Endodermal cell (in vitro differentiated cells): ENCODE measurements around the gene LMO1. TPM values are rescaled to one million over a fixed set of nuclear protein-coding genes. Genes with fewer than 3 reads are reported as not detected.

Source experiments
- DNase-seq: peaks from one replicate; pipeline ENCODE4 v3.0.0-alpha.2; 2017
- H3K27ac ChIP-seq: 2 replicates; pipeline ENCODE4 v1.5.1; 2013; ENCODE audit warnings: mild to moderate bottlenecking, low read depth, low read length, moderate library complexity
- H3K27me3 ChIP-seq: 2 replicates; pipeline ENCODE4 v1.6.1; 2013; ENCODE audit warnings: mild to moderate bottlenecking, low read length, moderate library complexity; ENCODE audit not compliant: insufficient read depth, control insufficient read depth, poor library complexity, severe bottlenecking
- H3K36me3 ChIP-seq: 2 replicates; pipeline ENCODE4 v1.7.0; 2013; ENCODE audit warnings: mild to moderate bottlenecking, low read length, moderate library complexity; ENCODE audit not compliant: control insufficient read depth, insufficient read depth
- H3K4me1 ChIP-seq: one replicate; pipeline ENCODE4 v1.7.0; 2013; ENCODE audit warnings: low read length; ENCODE audit not compliant: control insufficient read depth, insufficient read depth
- H3K4me3 ChIP-seq: 2 replicates; pipeline ENCODE4 v1.5.1; 2013; ENCODE audit warnings: mild to moderate bottlenecking, low read length, moderate library complexity
- H3K9ac ChIP-seq: 2 replicates; pipeline ENCODE4 v1.6.1; 2013; ENCODE audit warnings: mild to moderate bottlenecking, low read length, moderate library complexity; ENCODE audit not compliant: poor library complexity, severe bottlenecking; ENCODE audit errors: extremely low read depth
- H3K9me3 ChIP-seq: 2 replicates; pipeline ENCODE4 v1.6.1; 2013; ENCODE audit warnings: mild to moderate bottlenecking, low read length, moderate library complexity; ENCODE audit not compliant: control insufficient read depth
- H3K27ac Mint-ChIP-seq: 2 replicates; pipeline ENCODE4 v1.8.0; 2020; ENCODE audit warnings: mixed read lengths
- H3K27me3 Mint-ChIP-seq: 2 replicates; pipeline ENCODE4 v1.8.0; 2021; ENCODE audit warnings: mild to moderate bottlenecking, mixed read lengths; ENCODE audit not compliant: insufficient read depth
- H3K36me3 Mint-ChIP-seq: 2 replicates; pipeline ENCODE4 v1.8.0; 2020; ENCODE audit warnings: low read depth, mixed read lengths
- H3K4me1 Mint-ChIP-seq: 2 replicates; pipeline ENCODE4 v1.8.0; 2020; ENCODE audit warnings: mixed read lengths
- H3K4me3 Mint-ChIP-seq: 2 replicates; pipeline ENCODE4 v1.8.0; 2020; ENCODE audit warnings: mild to moderate bottlenecking, moderate library complexity, mixed read lengths
- H3K9me3 Mint-ChIP-seq: 2 replicates; pipeline ENCODE4 v1.8.0; 2020; ENCODE audit warnings: mild to moderate bottlenecking, mixed read lengths
- CTCF ChIP-seq: fragments of 200-600 bp; sonication (generic); conservative IDR thresholded peaks from 2 replicates; pipeline ENCODE4 v1.5.0; 2021; ENCODE audit warnings: antibody characterized with exemption, mild to moderate bottlenecking
- WGBS, 2 experiments: methylation state at CpG; one replicate each; pipeline versions ENCODE4 v1.1.5 to v1.1.7; 2013; ENCODE audit warnings: missing lambda C conversion rate in 2 of 2, mixed read lengths in 1 of 2; ENCODE audit not compliant: insufficient coverage in 1 of 2, insufficient read length in 1 of 2; 5-methylcytosine and 5-hydroxymethylcytosine counted together
- total RNA-seq, 2 donors: library from RNA; stranded (reverse); fragmentation: NEBNext Ultra II Directional in 1 of 2; extraction: Animal tissue kit (Norgen Biotek cat#: 25700) in 1 of 2; gene quantifications; 2 replicates in 1 of 2; 3 replicates in 1 of 2; pipeline ENCODE4 v1.2.1, GENCODE V29; 2021

The LMO1 gene
- total RNA-seq, 2 donors from 2014 or later = 0.46 TPM; not detected in 1

- WGBS, 2 experiments = 83 to 90% methylated on average over 2 to 3 of the region's 3 CpGs
- no peak for DNase-seq
- Mint-ChIP-seq H3K4me3 (no peak overlapping the region), H3K36me3 (no peaks in the 10 kb centered on the region), H3K27me3 (peaks cover 21% of the 10 kb centered on the region), H3K9me3 (no peaks in the 10 kb centered on the region), H3K27ac (no peak overlapping the region), H3K4me1 (no peaks in the 10 kb centered on the region)
- Histone ChIP-seq H3K27me3 (no peaks in the 10 kb centered on the region), H3K27ac (no peak overlapping the region), H3K4me3 (no peak overlapping the region), H3K4me1 (no peaks in the 10 kb centered on the region), H3K9ac (no peak overlapping the region), H3K9me3 (no peaks in the 10 kb centered on the region), H3K36me3 (no peaks in the 10 kb centered on the region)
- TF ChIP-seq CTCF = no peak
Observed at GRCh38 chr11:8234910-8235309, 28.8 kb downstream of the LMO1 start.

DNA sequence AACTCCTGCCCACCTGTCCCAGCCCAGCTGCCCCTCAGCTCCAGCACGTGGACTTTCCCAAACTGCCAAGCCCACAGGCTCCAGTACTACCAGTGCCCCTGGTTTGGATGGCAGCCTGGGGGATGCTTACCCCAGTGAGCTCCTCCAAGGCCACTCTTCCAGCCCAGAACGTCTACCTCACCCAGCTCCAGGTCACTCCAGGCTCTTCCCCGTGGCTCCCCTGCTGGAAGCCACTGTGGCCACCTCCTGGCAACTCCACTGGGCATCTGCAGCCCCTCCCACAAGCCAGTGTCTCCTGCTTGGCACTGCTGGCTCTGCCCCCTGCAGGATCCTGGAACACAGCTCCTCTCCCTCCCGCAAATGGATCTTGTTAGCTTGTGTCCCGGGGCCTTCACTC lies 29.3 kb downstream of the LMO1 start:
- H3K27ac Mint-ChIP-seq = no peak overlapping the region
- Histone ChIP-seq H3K27ac (no peak overlapping the region), H3K4me1 (no peaks in the 10 kb centered on the region), H3K9ac (no peak overlapping the region), H3K4me3 (no peak overlapping the region), H3K27me3 (peaks cover 2% of the 10 kb centered on the region), H3K36me3 (no peaks in the 10 kb centered on the region), H3K9me3 (no peaks in the 10 kb centered on the region)
- peaks cover 16% of the 10 kb centered on the region for H3K27me3 Mint-ChIP-seq
- peak; percentile 70 for DNase-seq
- no peaks in the 10 kb centered on the region for H3K9me3 Mint-ChIP-seq
- TF ChIP-seq CTCF = peak; percentile 52
- no peaks in the 10 kb centered on the region for H3K4me1 Mint-ChIP-seq
- no peaks in the 10 kb centered on the region for H3K36me3 Mint-ChIP-seq
- H3K4me3 Mint-ChIP-seq = no peak overlapping the region
- 81 to 100% methylated on average over 2 to 5 of the region's 5 CpGs for WGBS, 2 experiments

- Mint-ChIP-seq H3K27ac (no peak overlapping the region), H3K27me3 (peaks cover 13% of the 10 kb centered on the region), H3K36me3 (no peaks in the 10 kb centered on the region), H3K4me3 (no peak overlapping the region), H3K4me1 (no peaks in the 10 kb centered on the region), H3K9me3 (no peaks in the 10 kb centered on the region)
- no peak for TF ChIP-seq CTCF
- no peak for DNase-seq
- H3K4me1 ChIP-seq = no peaks in the 10 kb centered on the region
- H3K36me3 ChIP-seq = no peaks in the 10 kb centered on the region
- peaks cover 8% of the 10 kb centered on the region for H3K27me3 ChIP-seq
- H3K9me3 ChIP-seq = no peaks in the 10 kb centered on the region
- no peak overlapping the region for H3K9ac ChIP-seq
- 86 to 96% methylated on average over 6 to 11 of the region's 11 CpGs for WGBS, 2 experiments
- H3K4me3 ChIP-seq = no peak overlapping the region
- no peak overlapping the region for H3K27ac ChIP-seq
Observed at GRCh38 chr11:8233691-8234424, 29.8 kb downstream of the LMO1 start.
